K562 (cell line): Measurements from ENCODE around the gene CNTRL. TPM values are rescaled to one million over a fixed set of nuclear protein-coding genes. Genes with fewer than 3 reads are reported as not detected.

ENCODE experiments used
- BHLHE40 ChIP-seq: IDR thresholded peaks from 2 replicates; pipeline ENCODE4 v1.6.1; 2011; ENCODE audit warnings: low read length, improper control_type of control experiment
- ETV5 ChIP-seq: sonication (generic); formaldehyde crosslinking; IDR thresholded peaks from 2 replicates; pipeline ENCODE4 v1.4.0; 2020; ENCODE audit warnings: low read depth, mild to moderate bottlenecking, missing genetic modification reagents
- HDAC1 ChIP-seq, 2 experiments: fragments of 450-650 bp; IDR thresholded peaks; 2 replicates each; pipeline ENCODE4 v1.6.1; 2016 to 2017; ENCODE audit warnings: inconsistent platforms in 1 of 2, mild to moderate bottlenecking in 1 of 2, moderate library complexity in 1 of 2
- HMGN3 ChIP-seq: IDR thresholded peaks from 2 replicates; pipeline ENCODE4 v1.6.1; 2011; ENCODE audit warnings: borderline replicate concordance, low read depth, mild to moderate bottlenecking, mixed read lengths, low read length; ENCODE audit not compliant: insufficient read length; ENCODE audit errors: extremely low read depth
- JUN ChIP-seq, 2 experiments: sonication (generic) in 1 of 2; formaldehyde crosslinking in 1 of 2; IDR thresholded peaks; 2 replicates each; pipeline versions ENCODE4 v1.6.1 to v1.8.0; 2012 to 2022; ENCODE audit warnings: borderline replicate concordance in 2 of 2, mild to moderate bottlenecking in 2 of 2, improper control_type of control experiment in 1 of 2, low read depth in 1 of 2, low read length in 1 of 2, missing genetic modification reagents in 1 of 2
- MYNN ChIP-seq, 2 experiments: sonication (generic); formaldehyde crosslinking in 1 of 2; IDR thresholded peaks; 2 replicates each; pipeline versions ENCODE4 v1.5.0 to v1.6.1; 2016 to 2020; ENCODE audit warnings: antibody characterized with exemption in 1 of 2, missing genetic modification reagents in 1 of 2
- PML ChIP-seq: IDR thresholded peaks from 2 replicates; pipeline ENCODE4 v1.6.1; 2012; ENCODE audit warnings: low read length, inconsistent platforms
- POLR2AphosphoS5 ChIP-seq: IDR thresholded peaks from 2 replicates; pipeline ENCODE4 v1.6.1; 2011; ENCODE audit warnings: mild to moderate bottlenecking, low read depth, low read length, moderate library complexity; ENCODE audit not compliant: control insufficient read depth, insufficient read depth
- SIN3A ChIP-seq, 2 experiments: fragments of 150-350 bp in 1 of 2; IDR thresholded peaks; 2 replicates each; pipeline ENCODE4 v1.6.1; 2011 to 2016; ENCODE audit warnings: borderline replicate concordance in 2 of 2, low read depth in 2 of 2, low read length in 2 of 2, mild to moderate bottlenecking in 2 of 2, moderate library complexity in 2 of 2; ENCODE audit not compliant: control insufficient read depth in 1 of 2
- XRCC5 ChIP-seq: fragments of 200-400 bp; formaldehyde crosslinking; IDR thresholded peaks from 2 replicates; pipeline ENCODE4 v1.6.1; 2017; ENCODE audit warnings: low read depth, mild to moderate bottlenecking, low read length
- ZFP36 ChIP-seq: fragments of 150-350 bp; IDR thresholded peaks from 2 replicates; pipeline ENCODE4 v1.6.1; 2018; ENCODE audit warnings: low read length, low read depth; ENCODE audit not compliant: partially characterized antibody
- polyA plus RNA-seq, 8 experiments: library from polyadenylated mRNA; depleted of rRNA in 4 of 8; stranded (reverse) in 5 of 8; unstranded in 3 of 8; fragments of >200 nt; fragmentation: Nextera tagmentation in 2 of 8; fragmentation: Illumina TruSeq in 1 of 8; extraction: Ambion mirVana in 2 of 8; extraction: Trizol in 1 of 8; gene quantifications; 2 replicates each; pipeline versions ENCODE4 v1.2.1 to v1.2.3, GENCODE V29; 2011 to 2014; ENCODE audit warnings: inconsistent platforms in 1 of 8, missing spikeins in 1 of 8
- total RNA-seq, 7 experiments: library from RNA; depleted of rRNA in 6 of 7; stranded (reverse); fragments of >200 nt in 6 of 7; fragmentation: Illumina TruSeq in 2 of 7; extraction: Trizol in 2 of 7; gene quantifications; 2 replicates each; pipeline versions ENCODE4 v1.2.1 to v1.2.3, GENCODE V29; 2011 to 2021; ENCODE audit warnings: low replicate concordance in 1 of 7
- TF ChIP-seq, protein P1 (sequence below): sonication (generic); formaldehyde crosslinking; IDR thresholded peaks from 2 replicates; pipeline ENCODE4 v1.8.0; 2023; ENCODE audit warnings: mild to moderate bottlenecking, missing genetic modification reagents
- TF ChIP-seq, protein P2 (sequence below): fragments of 450-650 bp; IDR thresholded peaks from 2 replicates; pipeline ENCODE4 v1.6.1; 2014; ENCODE audit warnings: low read depth, mild to moderate bottlenecking, moderate library complexity, borderline replicate concordance
- TF ChIP-seq, protein P3 (sequence below), 2 experiments: fragments of 450-650 bp; conservative IDR thresholded peaks; 2 replicates each; pipeline ENCODE4 v1.6.1; 2017; ENCODE audit warnings: mild to moderate bottlenecking in 2 of 2, moderate library complexity in 2 of 2
- TF ChIP-seq, protein P4 (sequence below): fragments of 450-650 bp; formaldehyde crosslinking; IDR thresholded peaks from 2 replicates; pipeline ENCODE4 v1.4.0; 2020; ENCODE audit warnings: mild to moderate bottlenecking, moderate library complexity

CNTRL gene
- total and polyA plus RNA-seq, 9 of the 15 experiments (the other 6 are each of a cell fraction or from before 2014, with no cell fraction given): 9.2 to 28.9 (median 20.5) TPM

DNA sequence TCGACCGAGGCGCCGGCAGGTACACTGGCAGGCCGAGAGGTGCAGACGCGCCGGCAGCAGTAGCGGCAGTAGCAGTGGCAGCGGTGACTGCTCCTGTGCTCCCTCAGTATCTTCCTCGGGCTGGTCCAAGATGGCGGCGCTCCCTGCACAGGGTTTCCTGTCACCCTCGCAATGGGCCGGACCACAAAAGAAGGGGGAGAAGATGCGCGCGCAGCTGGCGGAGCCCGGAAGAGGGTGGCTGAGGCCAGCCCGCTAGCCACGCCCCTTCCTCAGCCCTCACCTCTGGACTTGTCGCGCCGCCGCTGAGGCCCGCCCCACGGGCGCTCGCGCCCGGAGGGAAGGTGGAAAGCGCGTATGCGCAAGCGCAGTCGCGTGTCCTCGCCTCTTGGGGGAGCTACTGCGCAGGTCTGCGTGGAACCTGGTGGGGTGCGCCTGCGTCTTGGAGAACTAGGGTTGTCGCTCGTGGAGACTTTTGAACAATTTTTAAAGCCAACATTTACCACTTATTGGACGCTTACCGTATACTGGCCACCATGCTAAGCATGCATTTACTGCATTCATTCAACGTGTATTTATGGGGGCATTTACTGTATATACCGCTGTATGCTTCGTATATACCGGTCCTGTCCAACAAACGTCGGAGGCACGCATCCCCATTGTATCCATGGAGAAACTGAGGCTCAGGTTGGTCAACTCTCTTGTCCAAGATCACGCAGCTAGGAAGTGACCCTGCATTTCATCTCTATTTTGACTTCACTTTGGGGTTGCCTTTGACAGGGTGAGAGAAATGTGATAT, 127.2 kb downstream of the CNTRL start, which contains the start of gene RAB14 (continued):
- TF ChIP-seq, protein P1, sequence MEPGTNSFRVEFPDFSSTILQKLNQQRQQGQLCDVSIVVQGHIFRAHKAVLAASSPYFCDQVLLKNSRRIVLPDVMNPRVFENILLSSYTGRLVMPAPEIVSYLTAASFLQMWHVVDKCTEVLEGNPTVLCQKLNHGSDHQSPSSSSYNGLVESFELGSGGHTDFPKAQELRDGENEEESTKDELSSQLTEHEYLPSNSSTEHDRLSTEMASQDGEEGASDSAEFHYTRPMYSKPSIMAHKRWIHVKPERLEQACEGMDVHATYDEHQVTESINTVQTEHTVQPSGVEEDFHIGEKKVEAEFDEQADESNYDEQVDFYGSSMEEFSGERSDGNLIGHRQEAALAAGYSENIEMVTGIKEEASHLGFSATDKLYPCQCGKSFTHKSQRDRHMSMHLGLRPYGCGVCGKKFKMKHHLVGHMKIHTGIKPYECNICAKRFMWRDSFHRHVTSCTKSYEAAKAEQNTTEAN (CRISPR knock-in tag): peak; percentile 61; the same call in 1 of the 2 replicates
- TF ChIP-seq ETV5: 0 out of 2 replicates have a peak, but pooled peaks have one; percentile 70
- TF ChIP-seq, protein P2, sequence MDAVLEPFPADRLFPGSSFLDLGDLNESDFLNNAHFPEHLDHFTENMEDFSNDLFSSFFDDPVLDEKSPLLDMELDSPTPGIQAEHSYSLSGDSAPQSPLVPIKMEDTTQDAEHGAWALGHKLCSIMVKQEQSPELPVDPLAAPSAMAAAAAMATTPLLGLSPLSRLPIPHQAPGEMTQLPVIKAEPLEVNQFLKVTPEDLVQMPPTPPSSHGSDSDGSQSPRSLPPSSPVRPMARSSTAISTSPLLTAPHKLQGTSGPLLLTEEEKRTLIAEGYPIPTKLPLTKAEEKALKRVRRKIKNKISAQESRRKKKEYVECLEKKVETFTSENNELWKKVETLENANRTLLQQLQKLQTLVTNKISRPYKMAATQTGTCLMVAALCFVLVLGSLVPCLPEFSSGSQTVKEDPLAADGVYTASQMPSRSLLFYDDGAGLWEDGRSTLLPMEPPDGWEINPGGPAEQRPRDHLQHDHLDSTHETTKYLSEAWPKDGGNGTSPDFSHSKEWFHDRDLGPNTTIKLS: peak; percentile 87
- TF ChIP-seq MYNN (IDR thresholded peaks at IDR 0.05): 0 out of 2 replicates have a peak, but pooled peaks have one; percentile 13
- TF ChIP-seq MYNN (CRISPR knock-in tag; IDR thresholded peaks at IDR 0.05): no peak
- TF ChIP-seq JUN (IDR thresholded peaks at IDR 0.05; ENCODE audit: borderline replicate concordance, low read depth, low read length): no peak
- no peak; the same call in 1 of the 2 replicates for TF ChIP-seq JUN (CRISPR knock-in tag; IDR thresholded peaks at IDR 0.05; ENCODE audit: borderline replicate concordance)
- TF ChIP-seq, protein P3, sequence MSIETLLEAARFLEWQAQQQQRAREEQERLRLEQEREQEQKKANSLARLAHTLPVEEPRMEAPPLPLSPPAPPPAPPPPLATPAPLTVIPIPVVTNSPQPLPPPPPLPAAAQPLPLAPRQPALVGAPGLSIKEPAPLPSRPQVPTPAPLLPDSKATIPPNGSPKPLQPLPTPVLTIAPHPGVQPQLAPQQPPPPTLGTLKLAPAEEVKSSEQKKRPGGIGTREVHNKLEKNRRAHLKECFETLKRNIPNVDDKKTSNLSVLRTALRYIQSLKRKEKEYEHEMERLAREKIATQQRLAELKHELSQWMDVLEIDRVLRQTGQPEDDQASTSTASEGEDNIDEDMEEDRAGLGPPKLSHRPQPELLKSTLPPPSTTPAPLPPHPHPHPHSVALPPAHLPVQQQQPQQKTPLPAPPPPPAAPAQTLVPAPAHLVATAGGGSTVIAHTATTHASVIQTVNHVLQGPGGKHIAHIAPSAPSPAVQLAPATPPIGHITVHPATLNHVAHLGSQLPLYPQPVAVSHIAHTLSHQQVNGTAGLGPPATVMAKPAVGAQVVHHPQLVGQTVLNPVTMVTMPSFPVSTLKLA (conservative IDR thresholded peaks at IDR 0.05): peak; percentile 57 to 83; a peak in 3 of 4 replicates
- peak; percentile 81 for TF ChIP-seq PML
- no peak for TF ChIP-seq HMGN3
- peak in 1 of 2 experiments; percentile 84; a peak in 2 of 4 replicates for TF ChIP-seq SIN3A (IDR thresholded peaks at IDR 0.05; ENCODE audit: borderline replicate concordance in 2 of 2, control insufficient read depth in 1 of 2, low read depth in 2 of 2, low read length in 2 of 2)
- TF ChIP-seq ZFP36: peak; percentile 8
- TF ChIP-seq POLR2AphosphoS5: 0 out of 2 replicates have a peak, but pooled peaks have one; percentile 55
- 0 out of 2 replicates have a peak, but pooled peaks have one; percentile 16 for TF ChIP-seq XRCC5
- TF ChIP-seq HDAC1 (IDR thresholded peaks at IDR 0.05): peak; percentile 63 to 99; a peak in 3 of 4 replicates
- TF ChIP-seq BHLHE40: 0 out of 2 replicates have a peak, but pooled peaks have one; percentile 13
- TF ChIP-seq, protein P4, sequence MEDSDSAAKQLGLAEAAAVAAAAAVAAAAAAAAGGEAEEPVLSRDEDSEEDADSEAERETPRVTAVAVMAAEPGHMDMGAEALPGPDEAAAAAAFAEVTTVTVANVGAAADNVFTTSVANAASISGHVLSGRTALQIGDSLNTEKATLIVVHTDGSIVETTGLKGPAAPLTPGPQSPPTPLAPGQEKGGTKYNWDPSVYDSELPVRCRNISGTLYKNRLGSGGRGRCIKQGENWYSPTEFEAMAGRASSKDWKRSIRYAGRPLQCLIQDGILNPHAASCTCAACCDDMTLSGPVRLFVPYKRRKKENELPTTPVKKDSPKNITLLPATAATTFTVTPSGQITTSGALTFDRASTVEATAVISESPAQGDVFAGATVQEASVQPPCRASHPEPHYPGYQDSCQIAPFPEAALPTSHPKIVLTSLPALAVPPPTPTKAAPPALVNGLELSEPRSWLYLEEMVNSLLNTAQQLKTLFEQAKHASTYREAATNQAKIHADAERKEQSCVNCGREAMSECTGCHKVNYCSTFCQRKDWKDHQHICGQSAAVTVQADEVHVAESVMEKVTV (CRISPR knock-in tag): 0 out of 2 replicates have a peak, but pooled peaks have one; percentile 6
